ENCODE data around the gene MAPK1.

MAPK1 gene

DNA sequence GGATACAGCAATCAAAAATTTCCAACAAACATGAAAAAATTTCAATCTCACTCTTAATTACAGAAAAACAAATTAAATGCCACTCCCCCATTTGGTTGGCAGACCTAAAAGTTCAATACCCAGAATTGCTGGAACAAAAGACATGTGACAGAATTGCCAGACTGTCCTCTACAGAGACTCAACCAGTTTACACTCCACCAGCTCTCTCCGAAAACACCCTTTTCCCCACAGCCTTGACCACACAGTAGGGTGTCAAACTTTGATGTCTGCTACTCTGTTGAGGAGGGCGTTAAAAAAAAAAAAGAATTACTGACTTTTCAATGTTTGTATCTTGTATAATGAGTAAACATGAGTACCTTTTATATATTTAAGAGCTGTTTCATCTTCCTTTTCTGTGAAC lies 87.2 kb downstream of the MAPK1 start:
- DNase-seq = no peak

- no peak for DNase-seq
Observed at GRCh38 chr22:21779444-21779843, 88.0 kb downstream of the MAPK1 start.

DNA sequence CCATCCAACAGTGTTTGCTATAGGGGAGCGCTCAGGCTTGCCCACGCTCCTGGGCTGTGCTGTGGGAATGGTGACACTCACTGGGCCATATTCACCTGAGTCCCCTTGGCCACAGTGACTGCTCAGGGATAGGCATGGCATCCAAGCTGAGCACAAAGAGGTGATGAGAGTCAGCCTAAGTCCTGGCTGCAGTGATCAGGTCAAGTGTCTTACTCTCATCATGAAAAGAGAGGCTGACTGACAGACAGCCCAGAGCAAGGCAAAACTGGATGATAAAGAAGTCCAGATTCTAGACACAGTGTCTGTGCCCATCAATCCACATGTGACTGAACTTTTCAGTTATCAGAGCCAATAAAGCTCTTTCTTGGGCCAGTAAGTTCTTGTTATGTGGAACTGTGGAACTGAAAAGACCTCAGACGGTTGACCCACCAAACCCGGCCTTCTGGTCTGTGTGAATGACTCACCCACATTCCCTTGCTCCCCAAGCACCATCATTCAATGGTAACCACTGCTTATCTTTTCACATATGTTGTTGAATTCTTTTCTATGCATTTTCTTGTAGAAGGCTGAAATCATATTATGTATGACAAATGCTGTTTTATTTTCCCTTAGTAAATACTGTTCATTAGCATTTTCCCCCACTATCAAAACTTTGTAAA lies 88.6 kb downstream of the MAPK1 start:
- DNase-seq = no peak

GRCh38 chr22:21771631-21771976 lies 95.8 kb downstream of the MAPK1 start:
- DNase-seq = no peak

DNA sequence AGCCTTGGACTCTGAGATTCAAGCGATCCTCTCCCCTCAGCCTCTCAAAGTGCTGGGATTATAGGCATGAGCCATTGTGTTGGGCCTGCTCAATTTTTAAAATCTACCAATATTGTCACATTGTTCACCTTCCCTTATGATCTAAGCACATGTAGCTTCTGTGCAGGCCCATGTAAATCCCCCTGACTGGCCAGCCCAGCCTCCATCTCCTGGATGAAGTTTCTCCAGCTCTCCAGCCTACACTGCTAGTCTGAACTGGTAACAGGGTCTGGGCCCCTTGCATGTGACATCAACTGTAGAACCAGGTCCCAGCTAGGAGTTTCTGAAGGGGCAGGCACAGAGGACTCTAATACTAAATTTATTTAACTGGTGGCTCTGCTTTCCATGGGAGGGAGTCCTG lies 99.0 kb downstream of the MAPK1 start:
- no peak for DNase-seq

DNA sequence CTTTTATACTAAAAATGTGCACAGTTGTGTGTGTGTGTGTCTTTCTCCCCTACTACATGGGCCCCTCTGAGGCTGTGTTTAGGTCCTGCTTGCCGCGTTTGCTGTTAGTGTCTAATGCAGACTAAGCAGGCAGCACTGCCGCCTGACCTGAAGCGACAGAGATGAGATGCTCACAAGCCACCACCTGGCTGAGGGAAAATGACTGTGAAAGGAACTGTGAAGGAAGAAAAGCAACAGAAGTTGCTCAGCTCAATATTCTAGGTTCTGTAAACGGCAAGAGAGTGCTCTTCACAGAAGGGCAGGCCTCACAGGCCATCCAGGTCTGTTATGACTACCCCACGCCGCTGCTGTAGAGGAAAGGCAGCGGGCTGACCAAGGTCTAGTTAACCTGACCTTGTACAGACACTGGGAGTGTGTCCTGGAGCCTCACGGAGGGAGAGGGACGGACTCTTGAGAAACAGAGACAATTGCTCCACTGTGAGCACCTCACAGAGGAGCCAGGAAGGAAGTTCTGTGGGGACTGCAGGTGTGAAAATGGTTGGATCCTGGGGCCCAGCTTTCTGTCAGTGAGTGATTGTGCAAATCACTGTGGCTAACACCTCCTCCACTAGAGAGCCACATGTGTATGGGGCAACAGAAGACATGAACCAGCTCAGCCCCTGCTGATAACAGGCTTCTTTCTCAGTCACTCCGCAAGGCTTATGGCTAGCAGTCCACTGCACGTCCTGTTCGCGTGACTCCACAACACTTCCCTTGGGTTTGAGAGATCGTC lies 100.6 kb downstream of the MAPK1 start:
- DNase-seq = no peak

GRCh38 chr22:21765909-21766529 lies 101.4 kb downstream of the MAPK1 start:
- DNase-seq = no peak

DNA sequence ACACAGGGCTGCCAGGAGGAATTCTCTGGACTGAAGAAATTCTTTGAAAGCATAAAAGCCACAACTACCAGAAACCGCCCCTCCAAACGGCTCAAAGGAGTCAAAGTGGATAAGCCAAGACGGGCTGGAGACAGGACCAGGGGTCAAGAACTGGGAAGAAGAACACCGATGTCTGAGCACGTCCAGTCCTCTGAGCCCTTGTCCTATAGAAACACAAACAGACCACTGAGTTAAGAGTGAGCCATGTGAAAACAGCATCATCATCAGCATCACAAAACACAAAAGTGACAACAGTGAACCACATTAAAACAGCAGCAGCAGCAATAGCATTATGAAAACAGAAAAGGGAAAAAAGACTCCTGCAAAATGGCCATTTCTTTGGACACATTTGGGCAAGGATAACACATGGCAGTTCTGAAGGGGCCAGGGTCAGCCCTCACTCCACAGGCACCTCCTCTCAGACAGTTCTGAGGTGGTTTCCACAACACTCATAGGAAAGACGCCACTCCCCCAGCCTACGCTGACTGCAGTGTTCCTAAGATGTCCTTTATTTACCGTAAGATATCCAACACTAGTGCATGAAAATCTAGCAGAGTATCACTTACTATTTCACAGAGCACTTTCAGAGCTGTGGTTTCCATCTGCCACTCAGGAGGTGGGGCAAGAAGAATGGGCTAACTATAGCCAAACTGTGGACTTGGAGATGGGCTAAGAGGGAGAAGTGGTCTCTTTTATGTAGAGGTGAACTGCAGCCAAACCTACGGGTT lies 103.2 kb downstream of the MAPK1 start:
- DNase-seq = no peak

- no peak for DNase-seq
Observed at GRCh38 chr22:21762712-21763581, 104.5 kb downstream of the MAPK1 start.

GRCh38 chr22:21761994-21762680 lies 105.3 kb downstream of the MAPK1 start:
- DNase-seq = no peak

GRCh38 chr22:21761086-21761485 lies 106.4 kb downstream of the MAPK1 start:
- no peak for DNase-seq

GRCh38 chr22:21760640-21761039 lies 106.8 kb downstream of the MAPK1 start:
- DNase-seq = no peak

DNA sequence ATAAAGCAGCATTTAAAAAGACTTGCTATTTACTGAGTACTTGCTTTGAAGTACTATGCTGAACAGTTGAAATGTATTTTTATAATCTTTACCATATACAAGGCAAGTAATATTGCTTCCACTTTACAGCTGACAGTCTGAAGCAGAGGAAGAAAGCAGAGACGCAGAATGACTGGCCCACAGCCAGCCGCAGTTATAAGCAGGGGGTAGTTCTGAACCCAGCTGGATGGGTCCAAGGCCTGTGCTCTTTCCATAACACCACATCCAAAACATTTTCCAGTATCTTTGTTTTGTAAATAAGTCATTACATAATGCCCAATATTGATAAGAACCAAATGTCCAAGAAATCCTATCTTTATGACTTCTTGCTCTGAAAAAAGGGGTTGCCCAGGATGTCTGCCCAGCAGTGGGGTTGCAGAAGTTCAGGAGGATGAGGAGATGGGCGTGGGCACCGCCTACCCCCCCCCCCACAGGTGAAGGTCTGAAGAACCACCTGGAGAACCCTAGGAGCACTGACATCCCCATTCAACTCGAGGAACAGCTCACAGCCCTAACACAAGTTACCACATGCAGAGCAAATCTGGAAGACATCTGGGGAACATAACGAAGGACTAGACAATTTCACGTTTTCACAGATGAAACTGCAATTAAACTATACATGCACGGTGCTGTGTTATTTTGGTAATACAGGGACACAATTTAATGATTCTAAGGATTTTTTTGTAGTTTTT lies 107.6 kb downstream of the MAPK1 start:
- no peak for DNase-seq

DNA sequence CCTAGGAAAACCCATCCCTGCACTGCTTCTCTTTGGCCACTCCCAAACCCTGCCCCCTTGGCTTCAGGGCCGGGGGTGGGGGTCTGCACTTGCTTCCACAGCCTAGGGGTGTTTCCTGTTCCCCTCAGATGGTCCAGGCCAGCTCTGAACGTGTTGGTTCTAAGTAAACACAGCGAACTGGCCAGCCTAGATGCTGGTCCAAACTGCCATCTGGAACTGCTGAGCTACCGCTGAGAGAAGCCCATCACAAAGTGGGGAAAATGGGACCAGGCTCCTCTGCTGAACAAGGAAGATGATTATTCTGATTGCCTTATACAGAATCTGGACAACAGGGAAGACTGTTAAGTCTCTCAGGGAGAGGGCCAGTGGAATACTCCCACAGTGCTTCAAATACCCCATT lies 108.4 kb downstream of the MAPK1 start:
- no peak for DNase-seq

GRCh38 chr22:21758091-21758864 lies 109.2 kb downstream of the MAPK1 start:
- DNase-seq = no peak

- DNase-seq = no peak
Observed at GRCh38 chr22:21755851-21756284, 111.6 kb downstream of the MAPK1 start.

- DNase-seq = no peak
Observed at GRCh38 chr22:21754523-21754922, 112.9 kb downstream of the MAPK1 start.

DNA sequence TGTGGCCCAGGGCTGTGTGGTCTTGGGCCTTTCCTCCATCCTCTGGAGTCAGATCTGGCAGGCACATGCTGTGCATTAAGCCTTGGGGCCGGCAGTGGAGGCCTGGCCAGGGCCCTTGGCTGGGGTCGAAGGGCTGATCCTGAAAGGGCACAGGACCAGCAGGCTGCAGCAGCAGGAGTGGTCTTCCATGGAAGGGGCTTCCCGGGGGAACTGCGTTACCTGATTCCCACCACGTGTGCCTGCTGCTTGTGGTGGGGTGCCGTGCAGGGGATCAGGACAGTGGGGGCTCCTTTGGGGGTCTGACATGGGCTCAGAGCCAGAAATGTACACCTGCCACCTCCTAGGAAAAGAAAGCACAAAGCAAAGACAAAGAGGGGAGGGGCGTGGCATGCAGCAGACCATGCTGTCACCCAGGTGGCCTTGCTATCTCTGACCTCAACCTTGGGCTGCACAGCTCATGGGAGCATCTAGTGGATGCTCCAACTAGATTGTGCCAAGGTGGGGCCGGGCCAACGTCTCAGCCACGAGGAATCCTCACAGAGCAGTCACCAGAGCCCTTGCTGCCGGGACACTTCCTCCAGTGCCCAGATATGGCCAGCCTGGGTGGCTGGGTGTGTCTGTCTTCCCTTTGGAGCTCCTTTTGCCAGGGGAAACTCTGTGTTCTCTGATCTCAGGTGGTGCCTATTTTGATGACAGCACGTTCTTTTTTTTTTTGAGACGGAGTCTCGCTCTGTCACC lies 113.9 kb downstream of the MAPK1 start:
- DNase-seq = no peak

GRCh38 chr22:21752276-21752675 lies 115.2 kb downstream of the MAPK1 start:
- no peak for DNase-seq

GRCh38 chr22:21745948-21746347 lies 121.5 kb downstream of the MAPK1 start:
- no peak for DNase-seq
